GM12878 (cell line): ENCODE data around the gene MED31. TPM values are rescaled to one million over a fixed set of nuclear protein-coding genes. Genes with fewer than 3 reads are reported as not detected.
A peak's percentile ranks its signal among the peaks of the same experiment; 100 is the strongest.

Source experiments
- ATAC-seq: fragments of 200-7000 bp; cut with Tn5 transposase; 3 replicates; pipeline ENCODE4 v1.9.1; 2020; ENCODE audit warnings: mild to moderate bottlenecking, moderate library complexity
- BruUV-seq: library from RNA; stranded (reverse); fragments of 400-500 nt; replicated peaks from 2 replicates; lab custom pipeline; 2021; lab: Mats Ljungman, UMichigan
- CTCF ChIA-PET: fragments of 300-600 bp; sonication (Branson Sonifier 250); formaldehyde crosslinking; extraction: SDS; loops from one replicate; lab custom pipeline; 2021; ENCODE audit warnings: inconsistent platforms; lab: Yijun Ruan, JAX
- POLR2A ChIA-PET: fragments of 350-600 bp; formaldehyde crosslinking; extraction: SDS; loops from one replicate; lab custom pipeline; 2021; ENCODE audit warnings: inconsistent platforms; lab: Charles Lee
- RAD21 ChIA-PET: fragments of 300-600 bp; sonication (Branson Sonifier 250); formaldehyde crosslinking; loops from one replicate; lab custom pipeline; 2023; ENCODE audit warnings: antibody characterized with exemption; ENCODE audit not compliant: unreplicated experiment; lab: Charles Lee
- SMC1A ChIA-PET: fragments of 300-600 bp; sonication (Branson Sonifier 250); formaldehyde crosslinking; loops from one replicate; lab custom pipeline; 2023; ENCODE audit not compliant: unreplicated experiment, uncharacterized antibody; lab: Charles Lee
- DNase-seq: peaks from one replicate; pipeline ENCODE4 v3.0.0-alpha.2; 2011; ENCODE audit warnings: low read depth, low spot score
- FAIRE-seq: peaks from 3 replicates; lab custom pipeline; 2011; peaks lifted over from hg19 to GRCh38; lab: Jason Lieb, UNC
- H2AFZ ChIP-seq: 2 replicates; pipeline ENCODE4 v1.6.0; 2011; ENCODE audit warnings: low read depth, low read length, control low read depth; ENCODE audit not compliant: control insufficient read depth
- H3K27ac ChIP-seq: 2 replicates; pipeline ENCODE4 v1.5.1; 2011; ENCODE audit warnings: control low read depth; ENCODE audit not compliant: control insufficient read depth, insufficient read depth
- H3K27me3 ChIP-seq, 2 experiments: replicated peaks in 1 of 2; 2 replicates each; pipeline versions ENCODE4 v1.6.0 to v1.6.1; 2011; ENCODE audit warnings: low read length in 1 of 2; ENCODE audit not compliant: control insufficient read depth in 2 of 2, insufficient read depth in 2 of 2
- H3K36me3 ChIP-seq, 2 experiments: 2 replicates each; pipeline ENCODE4 v1.5.1; 2011; ENCODE audit warnings: low read length in 1 of 2; ENCODE audit not compliant: control insufficient read depth in 2 of 2, insufficient read depth in 2 of 2
- H3K4me1 ChIP-seq: 2 replicates; pipeline ENCODE4 v1.6.1; 2011; ENCODE audit warnings: mild to moderate bottlenecking, low read length, moderate library complexity, mixed read lengths; ENCODE audit not compliant: control insufficient read depth, insufficient read depth
- H3K4me2 ChIP-seq: 2 replicates; pipeline ENCODE4 v1.6.0; 2011; ENCODE audit warnings: control low read depth; ENCODE audit not compliant: control insufficient read depth, insufficient read depth
- H3K4me3 ChIP-seq: fragments of 200-600 bp; sonication (generic); 2 replicates; pipeline ENCODE4 v1.5.1; 2016
- H3K79me2 ChIP-seq: 2 replicates; pipeline ENCODE4 v1.6.0; 2011; ENCODE audit warnings: low read length; ENCODE audit not compliant: control insufficient read depth, insufficient read depth
- H3K9ac ChIP-seq: 2 replicates; pipeline ENCODE4 v1.8.0; 2011; ENCODE audit warnings: low read length, control low read depth, mixed read lengths; ENCODE audit not compliant: control insufficient read depth, insufficient read depth
- H3K9me3 ChIP-seq: replicated peaks from 3 replicates; pipeline ENCODE4 v1.5.1; 2011; ENCODE audit warnings: mild to moderate bottlenecking, low read length; ENCODE audit not compliant: control insufficient read depth, insufficient read depth
- H4K20me1 ChIP-seq: 2 replicates; pipeline ENCODE4 v1.6.0; 2011; ENCODE audit not compliant: control insufficient read depth, insufficient read depth
- ATF7 ChIP-seq: fragments of 450-650 bp; IDR thresholded peaks from 2 replicates; pipeline ENCODE4 v1.6.1; 2016; ENCODE audit warnings: low read depth, mild to moderate bottlenecking
- BCLAF1 ChIP-seq: fragments of 450-650 bp; IDR thresholded peaks from 2 replicates; pipeline ENCODE4 v1.6.1; 2017; ENCODE audit warnings: antibody characterized with exemption, mild to moderate bottlenecking, moderate library complexity
- EZH2 ChIP-seq: IDR thresholded peaks from 2 replicates; pipeline ENCODE4 v1.6.1; 2012; ENCODE audit warnings: low read depth, mild to moderate bottlenecking, control low read depth, inconsistent platforms, low read length, borderline replicate concordance; ENCODE audit not compliant: control insufficient read depth
- HSF1 ChIP-seq: fragments of 150-350 bp; IDR thresholded peaks from 2 replicates; pipeline ENCODE4 v1.6.1; 2014; ENCODE audit warnings: mild to moderate bottlenecking, low read depth, low read length
- KAT2A ChIP-seq: conservative IDR thresholded peaks from 2 replicates; pipeline ENCODE4 v1.6.1; 2011; ENCODE audit warnings: low read depth, low read length; ENCODE audit not compliant: control insufficient read depth
- MLLT1 ChIP-seq: fragments of 450-650 bp; IDR thresholded peaks from 2 replicates; pipeline ENCODE4 v1.6.1; 2016; ENCODE audit warnings: mild to moderate bottlenecking
- POLR2A ChIP-seq: IDR thresholded peaks from 2 replicates; pipeline ENCODE4 v1.6.1; 2011; ENCODE audit warnings: low read depth, mild to moderate bottlenecking, low read length
- RAD21 ChIP-seq: IDR thresholded peaks from 2 replicates; pipeline ENCODE4 v1.6.1; 2011; ENCODE audit warnings: mild to moderate bottlenecking, low read depth, low read length, moderate library complexity; ENCODE audit not compliant: insufficient read depth
- RB1 ChIP-seq: fragments of 450-650 bp; formaldehyde crosslinking; IDR thresholded peaks from 2 replicates; pipeline ENCODE4 v1.6.1; 2017; ENCODE audit warnings: mild to moderate bottlenecking, borderline replicate concordance
- SPI1 ChIP-seq: IDR thresholded peaks from 2 replicates; pipeline ENCODE4 v1.6.1; 2011; ENCODE audit warnings: low read depth, mild to moderate bottlenecking, low read length, moderate library complexity, borderline replicate concordance; ENCODE audit not compliant: insufficient read depth
- TCF12 ChIP-seq: IDR thresholded peaks from 2 replicates; pipeline ENCODE4 v1.6.1; 2011; ENCODE audit warnings: low read depth, mild to moderate bottlenecking, low read length
- ZNF24 ChIP-seq: fragments of 450-650 bp; IDR thresholded peaks from 2 replicates; pipeline ENCODE4 v1.6.1; 2017; ENCODE audit warnings: antibody characterized with exemption, mild to moderate bottlenecking
- ZNF622 ChIP-seq: fragments of 450-650 bp; IDR thresholded peaks from 2 replicates; pipeline ENCODE4 v1.6.1; 2017; ENCODE audit warnings: mild to moderate bottlenecking, inconsistent platforms
- in situ Hi-C: fragments of 300-500 bp; cut with MboI; formaldehyde crosslinking; loops from 9 replicates; pipeline ENCODE4 v1.14.3; 2018; ENCODE audit warnings: mixed read lengths
- intact Hi-C: fragments of 100-400 bp; cut with micrococcal nuclease; formaldehyde crosslinking; loops from one replicate; pipeline ENCODE4 v1.14.2; 2022; ENCODE audit not compliant: unreplicated experiment
- polyA plus RNA-seq, 11 experiments: library from polyadenylated mRNA; depleted of rRNA in 4 of 11; unstranded in 6 of 11; stranded (reverse) in 5 of 11; fragments of >200 nt; fragmentation: Nextera tagmentation in 4 of 11; fragmentation: Illumina TruSeq in 1 of 11; extraction: Ambion mirVana in 4 of 11; extraction: Trizol in 1 of 11; gene quantifications; 1 replicate in 1 of 11; 2 replicates in 10 of 11; pipeline versions ENCODE4 v1.2.1 to v1.2.3, GENCODE V29; 2011 to 2016; ENCODE audit warnings: inconsistent platforms in 2 of 11, missing spikeins in 2 of 11, low read depth in 1 of 11
- total RNA-seq, 4 experiments: library from RNA; depleted of rRNA in 3 of 4; stranded (reverse); fragments of >200 nt in 3 of 4; fragmentation: Illumina TruSeq in 1 of 4; extraction: Trizol in 1 of 4; gene quantifications; 2 replicates each; pipeline versions ENCODE4 v1.2.1 to v1.2.3, GENCODE V29; 2013 to 2021
- TF ChIP-seq, protein P1 (sequence below), 3 experiments: IDR thresholded peaks in 2 of 3; conservative IDR thresholded peaks in 1 of 3; 2 replicates each; pipeline ENCODE4 v1.5.1; 2011; ENCODE audit warnings: low read depth in 3 of 3, low read length in 3 of 3, mild to moderate bottlenecking in 3 of 3, control low read depth in 2 of 3, moderate library complexity in 2 of 3, inconsistent platforms in 1 of 3, mixed read lengths in 1 of 3; ENCODE audit not compliant: control insufficient read depth in 2 of 3, insufficient read depth in 1 of 3; ENCODE audit errors: extremely low read depth in 1 of 3

MED31 gene
- total and polyA plus RNA-seq, 10 of the 15 experiments (the other 5 are each of a cell fraction or from before 2014, with no cell fraction given), result 14.4 to 71.1 (median 34.6) TPM

- TF ChIP-seq RAD21 (peak; percentile 54), TCF12 (no peak), MLLT1 (no peak), ZNF622 (no peak), HSF1 (no peak), RB1 (no peak), EZH2 (no peak), ATF7 (no peak), POLR2A (no peak), SPI1 (no peak), ZNF24 (no peak), KAT2A (no peak), BCLAF1 (no peak)
- TF ChIP-seq, protein P1, sequence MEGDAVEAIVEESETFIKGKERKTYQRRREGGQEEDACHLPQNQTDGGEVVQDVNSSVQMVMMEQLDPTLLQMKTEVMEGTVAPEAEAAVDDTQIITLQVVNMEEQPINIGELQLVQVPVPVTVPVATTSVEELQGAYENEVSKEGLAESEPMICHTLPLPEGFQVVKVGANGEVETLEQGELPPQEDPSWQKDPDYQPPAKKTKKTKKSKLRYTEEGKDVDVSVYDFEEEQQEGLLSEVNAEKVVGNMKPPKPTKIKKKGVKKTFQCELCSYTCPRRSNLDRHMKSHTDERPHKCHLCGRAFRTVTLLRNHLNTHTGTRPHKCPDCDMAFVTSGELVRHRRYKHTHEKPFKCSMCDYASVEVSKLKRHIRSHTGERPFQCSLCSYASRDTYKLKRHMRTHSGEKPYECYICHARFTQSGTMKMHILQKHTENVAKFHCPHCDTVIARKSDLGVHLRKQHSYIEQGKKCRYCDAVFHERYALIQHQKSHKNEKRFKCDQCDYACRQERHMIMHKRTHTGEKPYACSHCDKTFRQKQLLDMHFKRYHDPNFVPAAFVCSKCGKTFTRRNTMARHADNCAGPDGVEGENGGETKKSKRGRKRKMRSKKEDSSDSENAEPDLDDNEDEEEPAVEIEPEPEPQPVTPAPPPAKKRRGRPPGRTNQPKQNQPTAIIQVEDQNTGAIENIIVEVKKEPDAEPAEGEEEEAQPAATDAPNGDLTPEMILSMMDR (IDR thresholded peaks at IDR 0.05 in 2 of 3, conservative IDR thresholded peaks at IDR 0.05 in 1 of 3; ENCODE audit: control insufficient read depth in 2 of 3, extremely low read depth in 1 of 3, insufficient read depth in 1 of 3, low read depth in 3 of 3, low read length in 3 of 3), result peak; percentile 38 to 58 (median 52); a peak in 4 of 6 replicates
- TF ChIP-seq, all 136 proteins: peak for 2
- no peak for FAIRE-seq
- no peak overlapping the region for H2AFZ ChIP-seq
- in situ Hi-C loops, result loop anchor here (5.0 kb wide), 1 partner anchor 176 kb away; no protein-coding TSS in a partner anchor
- POLR2A ChIA-PET, result no interaction called here
- H3K27me3 ChIP-seq, result no peaks in the 10 kb centered on the region
- no peak overlapping the region for H3K27ac ChIP-seq
- DNase-seq, result no peak
- H4K20me1 ChIP-seq, result no peaks in the 10 kb centered on the region
- H3K4me3 ChIP-seq, result no peak overlapping the region
- H3K4me2 ChIP-seq, result no peak overlapping the region; the same call in 1 of the 2 replicates
- RAD21 ChIA-PET, result interaction anchor here (0.6 to 1.9 kb wide), 2 partner anchors 175 to 196 kb away, joined by 3 to 18 read pairs; no protein-coding TSS in a partner anchor
- H3K4me1 ChIP-seq, result peaks cover 6% of the 10 kb centered on the region; the same call in 1 of the 2 replicates
- CTCF ChIA-PET, result interaction anchor here (0.7 to 1.4 kb wide), 5 partner anchors 8 to 212 kb away, joined by 3 to 38 read pairs (median 4); partner anchors contain the start of gene KIAA0753
- H3K79me2 ChIP-seq, result peaks cover 22% of the 10 kb centered on the region
- peaks cover 0 to 10% of the 10 kb centered on the region in 2 experiments; a peak in 2 of 4 replicates for H3K36me3 ChIP-seq
- no peaks in the 10 kb centered on the region for H3K9me3 ChIP-seq
- no peak overlapping the region for H3K9ac ChIP-seq
- intact Hi-C loops, result loop anchor here (1.0 kb wide), 1 partner anchor 175 kb away; no protein-coding TSS in a partner anchor
- BruUV-seq, result no TSS peak
- SMC1A ChIA-PET, result interaction anchor here (0.7 to 1.9 kb wide), 2 partner anchors 48 to 176 kb away, joined by 3 to 12 read pairs; no protein-coding TSS in a partner anchor
- ATAC-seq, result peak; percentile 38
Observed at GRCh38 chr17:6648181-6648580, 3.2 kb downstream of the MED31 start.
